ENCODE measurements around the gene PNMA1. TPM values are rescaled to one million over a fixed set of nuclear protein-coding genes. Genes with fewer than 3 reads are reported as not detected.

PNMA1 gene
- total and polyA plus RNA-seq, 2 donors (not counting 1 experiment from before 2014, with no cell fraction given), result 9.5 to 31.6 TPM

DNA sequence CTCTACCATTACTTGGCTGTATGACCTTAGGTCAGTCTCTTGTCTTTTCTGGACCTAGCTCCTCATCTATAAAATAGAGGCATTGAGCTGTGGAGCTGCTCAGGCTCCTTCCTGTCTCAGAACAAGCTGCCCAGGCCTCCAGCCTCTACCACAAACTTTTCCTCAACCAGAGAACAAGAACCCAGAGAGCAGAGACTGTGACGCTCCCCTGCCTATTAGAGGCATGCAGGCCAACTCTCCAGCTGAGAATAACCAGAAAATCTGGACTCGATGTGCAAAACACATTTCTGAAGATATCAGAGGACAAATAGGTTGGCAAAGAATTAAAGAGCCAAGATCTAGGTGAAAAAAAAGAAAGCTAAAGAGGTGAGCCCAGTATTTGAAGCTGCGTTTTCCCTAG, 17.8 kb upstream of the PNMA1 start:
- no peak overlapping the region for H3K4me3 ChIP-seq (ENCODE audit: control extremely low read depth in 1 of 5, extremely low read depth in 1 of 5, insufficient read depth in 1 of 5, low read depth in 2 of 5, low read length in 4 of 5)
- POLR2A ChIA-PET, result no interaction called here
- intact Hi-C loops (cut with micrococcal nuclease), result no loop called here
- peak overlapping the region in 1 of 2 donors; percentile 59 for H3K27ac ChIP-seq (ENCODE audit: low read length in 2 of 2)
- peaks cover 3 to 8% of the 10 kb centered on the region in 2 donors for H3K4me1 ChIP-seq (ENCODE audit: control insufficient read depth in 2 of 2, insufficient read depth in 2 of 2, low read length in 2 of 2)
- Mint-ChIP-seq H3K4me3 (no peak overlapping the region), H3K9me3 (ENCODE audit: insufficient read depth) (no peaks in the 10 kb centered on the region), H3K4me1 (peaks cover 16% of the 10 kb centered on the region), H3K27ac (peak overlapping the region; percentile 63), H3K27me3 (no peaks in the 10 kb centered on the region)
- DNase-seq (no peak), ATAC-seq (ENCODE audit: low read depth) (no peak)
- H3K27me3 ChIP-seq (replicated peaks in 1 of 4; ENCODE audit: control extremely low read depth in 1 of 4, control insufficient read depth in 3 of 4, insufficient read depth in 4 of 4, low read length in 3 of 4), result no peaks in the 10 kb centered on the region
- H3K36me3 ChIP-seq (replicated peaks in 1 of 2; ENCODE audit: control extremely low read depth in 1 of 2, control insufficient read depth in 1 of 2, extremely low read depth in 1 of 2, insufficient read depth in 2 of 2, low read length in 1 of 2), result peaks cover 3 to 83% of the 10 kb centered on the region in 2 experiments
- peaks cover 83% of the 10 kb centered on the region for H3K79me2 ChIP-seq (ENCODE audit: control insufficient read depth, insufficient read depth, low read length)
- TF ChIP-seq EZH2 (IDR thresholded peaks at IDR 0.05; ENCODE audit: borderline replicate concordance, insufficient read depth, low read depth, low read length, poor library complexity, severe bottlenecking), result no peak
- TF ChIP-seq, protein P1, sequence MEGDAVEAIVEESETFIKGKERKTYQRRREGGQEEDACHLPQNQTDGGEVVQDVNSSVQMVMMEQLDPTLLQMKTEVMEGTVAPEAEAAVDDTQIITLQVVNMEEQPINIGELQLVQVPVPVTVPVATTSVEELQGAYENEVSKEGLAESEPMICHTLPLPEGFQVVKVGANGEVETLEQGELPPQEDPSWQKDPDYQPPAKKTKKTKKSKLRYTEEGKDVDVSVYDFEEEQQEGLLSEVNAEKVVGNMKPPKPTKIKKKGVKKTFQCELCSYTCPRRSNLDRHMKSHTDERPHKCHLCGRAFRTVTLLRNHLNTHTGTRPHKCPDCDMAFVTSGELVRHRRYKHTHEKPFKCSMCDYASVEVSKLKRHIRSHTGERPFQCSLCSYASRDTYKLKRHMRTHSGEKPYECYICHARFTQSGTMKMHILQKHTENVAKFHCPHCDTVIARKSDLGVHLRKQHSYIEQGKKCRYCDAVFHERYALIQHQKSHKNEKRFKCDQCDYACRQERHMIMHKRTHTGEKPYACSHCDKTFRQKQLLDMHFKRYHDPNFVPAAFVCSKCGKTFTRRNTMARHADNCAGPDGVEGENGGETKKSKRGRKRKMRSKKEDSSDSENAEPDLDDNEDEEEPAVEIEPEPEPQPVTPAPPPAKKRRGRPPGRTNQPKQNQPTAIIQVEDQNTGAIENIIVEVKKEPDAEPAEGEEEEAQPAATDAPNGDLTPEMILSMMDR (IDR thresholded peaks at IDR 0.05), result no peak
- H4K20me1 ChIP-seq (ENCODE audit: control insufficient read depth, insufficient read depth, low read length, poor library complexity, severe bottlenecking), result peaks cover 67% of the 10 kb centered on the region
- H2AFZ ChIP-seq (ENCODE audit: insufficient read depth, low read depth, low read length, poor library complexity, severe bottlenecking), result no peak overlapping the region
- WGBS (ENCODE audit: insufficient coverage), result 100% methylated on average over 2 of the region's 3 CpGs
- no peak overlapping the region for H3K4me2 ChIP-seq (replicated peaks; ENCODE audit: low read depth, low read length, poor library complexity, severe bottlenecking)
- no peaks in the 10 kb centered on the region for H3K9me3 ChIP-seq (ENCODE audit: control extremely low read depth in 1 of 3, control insufficient read depth in 2 of 3, insufficient read depth in 1 of 3, low read length in 2 of 3)
- CTCF ChIA-PET, result interaction anchor here (0.7 to 14.3 kb wide), 8 partner anchors 11 to 148 kb away, joined by 3 to 299 read pairs (median 42); no protein-coding TSS in a partner anchor
- no peak overlapping the region for H3K9ac ChIP-seq (ENCODE audit: low read length)

DNA sequence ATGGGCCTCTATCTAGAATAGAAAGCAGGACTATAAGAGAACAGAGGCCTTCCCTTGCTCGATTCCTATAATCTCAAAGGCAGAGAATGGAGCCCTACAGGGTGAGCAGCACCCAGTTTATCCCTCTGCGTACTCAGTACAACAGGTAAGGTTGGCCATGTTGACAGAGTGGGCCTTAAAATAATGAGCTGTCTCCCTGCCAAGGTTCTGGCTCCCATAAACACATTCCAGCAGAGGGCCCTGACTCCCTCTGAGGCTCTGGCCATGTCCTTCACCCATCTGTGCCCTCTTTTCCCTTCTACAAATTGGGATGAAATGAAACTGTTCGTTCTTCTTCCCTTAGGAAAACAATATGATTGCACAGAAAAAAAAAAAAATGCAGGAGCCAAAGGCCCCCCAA, 16.9 kb upstream of the PNMA1 start:
- Histone ChIP-seq H3K4me1 (ENCODE audit: control insufficient read depth in 2 of 2, insufficient read depth in 2 of 2, low read length in 2 of 2) (peaks cover 3 to 8% of the 10 kb centered on the region in 2 donors), H3K9me3 (ENCODE audit: control extremely low read depth in 1 of 3, control insufficient read depth in 2 of 3, insufficient read depth in 1 of 3, low read length in 2 of 3) (no peaks in the 10 kb centered on the region), H3K4me3 (ENCODE audit: control extremely low read depth in 1 of 5, extremely low read depth in 1 of 5, insufficient read depth in 1 of 5, low read depth in 2 of 5, low read length in 4 of 5) (no peak overlapping the region), H3K36me3 (replicated peaks in 1 of 2; ENCODE audit: control extremely low read depth in 1 of 2, control insufficient read depth in 1 of 2, extremely low read depth in 1 of 2, insufficient read depth in 2 of 2, low read length in 1 of 2) (peaks cover 5 to 86% of the 10 kb centered on the region in 2 experiments), H2AFZ (ENCODE audit: insufficient read depth, low read depth, low read length, poor library complexity, severe bottlenecking) (no peak overlapping the region), H3K4me2 (replicated peaks; ENCODE audit: low read depth, low read length, poor library complexity, severe bottlenecking) (no peak overlapping the region), H3K27ac (ENCODE audit: low read length in 2 of 2) (peak overlapping the region in 1 of 2 donors; percentile 55), H3K27me3 (replicated peaks in 1 of 4; ENCODE audit: control extremely low read depth in 1 of 4, control insufficient read depth in 3 of 4, insufficient read depth in 4 of 4, low read length in 3 of 4) (no peaks in the 10 kb centered on the region), H3K79me2 (ENCODE audit: control insufficient read depth, insufficient read depth, low read length) (peaks cover 83% of the 10 kb centered on the region), H4K20me1 (ENCODE audit: control insufficient read depth, insufficient read depth, low read length, poor library complexity, severe bottlenecking) (peaks cover 72% of the 10 kb centered on the region), H3K9ac (ENCODE audit: low read length) (no peak overlapping the region)
- Mint-ChIP-seq H3K27ac (no peak overlapping the region), H3K9me3 (ENCODE audit: insufficient read depth) (no peaks in the 10 kb centered on the region), H3K27me3 (no peaks in the 10 kb centered on the region), H3K4me1 (peaks cover 16% of the 10 kb centered on the region), H3K4me3 (no peak overlapping the region)
- ChIA-PET POLR2A (no interaction called here), CTCF (interaction anchor here (0.7 to 14.3 kb wide), 8 partner anchors 10 to 149 kb away, joined by 3 to 299 read pairs (median 42); partner anchors contain the start of gene PTGR2)
- DNase-seq, result no peak
- intact Hi-C loops (cut with micrococcal nuclease), result no loop called here
- TF ChIP-seq, protein P1 (IDR thresholded peaks at IDR 0.05), result no peak
- TF ChIP-seq EZH2 (IDR thresholded peaks at IDR 0.05; ENCODE audit: borderline replicate concordance, insufficient read depth, low read depth, low read length, poor library complexity, severe bottlenecking), result no peak
- no peak for ATAC-seq (ENCODE audit: low read depth)
- 100% methylated on average over 1 of the region's 3 CpGs for WGBS (ENCODE audit: insufficient coverage)
